GM19035 (cell line): Measurements from ENCODE around the gene MBD3L5.
"Not testable (repeated sequence)": the region's sequence is repeated elsewhere in the genome, so short reads cannot be mapped to it uniquely, and the experiment has no call there.

Experiments
- ATAC-seq: cut with Tn5 transposase; IDR thresholded peaks from one replicate; pipeline ENCODE4 v1.9.1; 2021; ENCODE audit not compliant: unreplicated experiment

The MBD3L5 gene

DNA sequence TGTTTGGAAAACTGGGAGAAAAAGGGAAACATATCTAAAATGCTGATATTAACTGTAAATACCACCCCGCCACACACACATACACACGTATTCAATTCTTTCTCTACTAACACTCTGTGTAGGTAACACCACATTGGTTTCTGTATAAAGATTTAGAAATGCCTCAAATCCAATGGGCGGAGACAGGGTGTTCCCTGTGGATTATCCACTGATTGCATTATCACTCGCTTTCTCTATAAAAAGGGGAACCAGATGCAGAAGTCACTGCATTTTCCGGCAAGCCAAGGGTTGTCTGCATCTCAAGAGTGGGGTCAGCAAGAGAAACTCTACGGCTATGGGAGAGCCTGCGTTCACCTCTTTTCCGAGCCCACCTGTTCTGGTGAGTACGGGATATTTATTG, at the start of gene MBD3L5:
Gene MBD3L5, plus strand, starts transcription at position 301 of the 400 bp plus-strand sequence. Its CDS starts 34 bp downstream, at position 335.
- not testable (repeated sequence) for ATAC-seq

DNA sequence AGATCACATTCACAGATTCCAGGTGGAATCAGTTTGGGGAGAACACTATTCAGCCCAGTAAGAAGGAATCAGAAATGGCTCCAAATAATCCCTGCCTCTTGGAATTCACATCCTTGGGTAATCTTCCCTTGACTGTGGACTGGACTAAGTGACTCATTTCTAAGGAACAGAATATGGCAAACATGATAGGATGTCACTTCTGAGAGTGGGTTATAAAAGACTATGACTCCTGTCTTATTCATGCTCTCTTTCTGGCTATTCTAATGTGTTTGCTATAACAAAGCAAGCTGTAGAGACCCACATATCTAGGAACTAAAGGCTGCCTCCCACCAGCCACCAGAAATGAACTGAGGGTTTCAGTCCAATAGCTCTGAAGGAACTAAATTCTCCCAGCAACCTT, 46.9 kb upstream of the MBD3L5 start:
- no peak for ATAC-seq

DNA sequence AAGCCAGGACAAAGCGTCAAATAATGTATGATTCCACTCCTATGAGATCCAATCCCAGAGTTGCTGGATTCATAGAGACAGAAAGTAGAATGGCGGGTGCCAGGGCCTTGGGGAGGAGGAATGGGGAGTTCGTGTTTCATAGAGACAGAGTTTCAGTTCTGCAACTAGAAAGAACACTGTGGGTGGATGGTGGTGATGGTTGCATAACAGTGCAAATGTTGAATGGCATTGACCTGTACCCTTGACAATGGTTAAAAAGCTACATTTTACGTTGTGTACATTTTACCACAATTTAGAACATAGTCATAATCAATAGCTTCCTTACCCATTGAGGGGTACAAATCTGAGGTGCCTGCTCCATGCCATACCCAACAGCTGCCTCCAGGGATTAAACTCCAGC, 42.5 kb upstream of the MBD3L5 start:
- ATAC-seq: no peak

DNA sequence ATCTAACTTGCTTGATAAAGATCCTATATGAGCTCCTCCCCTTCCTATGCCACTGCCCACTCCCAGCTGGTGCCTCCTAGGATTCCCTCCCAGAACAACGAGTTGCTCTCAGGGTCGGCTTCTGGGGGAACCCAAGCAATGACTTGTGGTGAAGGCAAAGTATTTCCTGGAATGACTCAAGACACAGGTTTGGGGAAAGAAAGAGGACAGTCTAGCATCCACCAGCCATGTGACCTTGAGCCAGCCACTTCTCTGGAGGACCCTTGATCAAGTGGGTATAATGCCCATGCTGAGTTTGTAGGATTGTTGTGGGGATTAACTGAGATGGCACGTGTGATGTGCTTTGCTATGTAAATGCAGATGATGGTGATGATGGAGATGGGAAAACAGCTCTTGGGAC, 42.1 kb upstream of the MBD3L5 start:
- ATAC-seq: no peak

DNA sequence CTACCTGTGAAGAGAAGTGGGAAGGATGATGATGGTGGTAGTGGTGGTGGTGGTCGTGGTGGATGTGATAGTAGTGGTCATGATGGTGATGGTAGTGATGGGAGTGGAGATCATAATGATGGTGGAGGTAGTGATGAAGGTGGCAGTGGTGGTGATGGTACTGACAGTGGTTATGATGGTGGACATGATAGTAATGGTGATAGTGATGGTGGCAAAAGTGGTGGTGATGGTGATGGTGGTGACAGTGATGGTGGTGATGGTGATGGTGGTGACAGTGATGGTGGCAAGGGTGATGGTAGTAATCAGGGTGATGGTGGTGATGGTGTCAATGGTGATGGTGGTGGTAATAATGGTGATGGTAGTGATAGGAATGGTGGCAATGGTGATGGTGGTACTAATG, 35.3 kb upstream of the MBD3L5 start:
- ATAC-seq: no peak

DNA sequence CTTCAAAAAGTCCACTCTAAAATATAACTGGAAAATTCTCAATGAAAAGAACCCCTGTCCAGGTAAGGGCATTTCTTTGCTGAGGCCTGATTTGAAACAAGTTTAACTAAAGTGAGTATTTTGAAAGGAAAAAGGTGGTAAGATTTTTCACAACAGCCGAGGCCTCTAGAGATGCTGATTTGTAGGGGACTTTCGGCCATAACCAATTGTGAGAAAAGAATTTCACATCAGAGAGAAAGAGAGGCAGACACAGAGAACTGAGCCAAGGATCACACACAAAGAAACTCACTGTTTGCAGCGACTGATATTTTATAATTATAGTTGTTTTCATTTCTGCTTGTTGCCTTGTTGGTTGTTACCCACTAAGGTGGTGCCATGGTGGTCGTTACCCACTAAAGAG, 33.6 kb upstream of the MBD3L5 start:
- ATAC-seq: no peak

DNA sequence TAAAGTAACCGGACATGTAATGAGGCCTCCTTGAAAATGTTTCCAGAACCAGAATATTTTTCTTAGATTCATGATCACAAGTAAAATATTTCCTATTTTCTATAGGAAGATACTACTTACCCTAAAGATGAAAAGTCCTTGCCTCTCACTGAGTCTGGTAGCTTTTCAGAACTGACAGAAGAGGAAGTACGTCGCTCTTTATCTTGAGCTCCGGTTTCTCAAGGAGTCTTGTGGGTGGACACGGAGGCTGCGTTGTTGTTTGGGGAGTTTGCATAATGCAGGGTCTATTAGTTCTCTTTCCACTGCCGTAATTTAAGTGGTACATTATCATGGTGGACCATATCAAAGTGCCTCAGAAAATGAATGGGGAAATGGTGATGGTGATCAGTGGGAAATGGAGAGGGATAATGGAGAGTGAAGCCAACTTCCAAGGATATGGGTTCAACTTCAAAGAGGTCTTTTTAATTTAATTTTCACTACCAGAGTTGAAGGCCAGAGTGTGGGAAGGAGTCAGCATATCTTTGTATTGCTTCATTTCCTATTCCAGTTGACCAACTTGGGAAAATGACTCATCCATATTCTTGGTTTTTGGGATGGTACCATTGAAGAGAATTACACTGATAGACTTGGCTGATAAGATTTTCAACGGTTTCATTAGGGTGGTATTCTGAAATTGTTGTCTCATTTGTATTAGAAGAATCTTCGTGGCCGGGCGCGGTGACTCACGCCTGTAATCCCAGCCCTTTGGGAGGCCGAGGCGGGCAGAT, 32.5 kb upstream of the MBD3L5 start:
- no peak for ATAC-seq

DNA sequence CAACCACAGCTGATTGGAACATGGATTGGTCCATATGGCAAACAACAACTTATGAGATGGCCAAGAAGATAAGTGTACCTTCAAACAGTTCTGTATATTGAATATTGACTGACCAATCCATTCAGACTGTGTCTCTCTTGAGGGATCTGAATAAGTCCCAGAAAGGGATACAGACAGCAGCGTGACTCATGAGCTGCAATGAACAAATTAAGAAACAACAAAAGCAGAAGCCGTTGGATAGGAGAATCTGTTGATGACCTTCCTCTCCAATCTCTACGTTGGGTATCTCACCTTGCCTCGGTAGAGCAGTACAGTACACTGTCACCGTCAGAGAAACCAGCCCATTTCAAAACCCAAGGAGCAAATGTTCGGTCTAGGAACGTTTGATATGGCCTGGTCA, 30.4 kb upstream of the MBD3L5 start:
- ATAC-seq: no peak

DNA sequence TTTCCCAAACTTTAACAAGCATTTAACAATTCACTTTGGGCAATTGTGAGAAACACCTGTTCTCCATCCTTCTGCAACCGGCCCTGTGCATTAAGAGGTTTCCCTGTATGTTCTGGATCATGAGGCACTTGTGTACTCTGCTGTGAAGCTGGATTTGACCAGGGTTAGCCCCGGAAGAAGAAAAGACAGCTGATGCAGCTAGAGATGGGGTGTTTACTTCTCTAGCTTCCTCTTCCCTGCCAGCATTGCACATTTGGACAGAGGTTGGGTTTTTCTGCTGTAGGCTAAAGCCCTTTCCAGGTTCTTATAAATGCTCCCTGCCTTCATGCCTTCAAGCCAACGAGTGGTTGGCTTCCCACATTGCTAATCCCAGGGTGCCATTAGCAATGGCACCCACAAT, 30.0 kb upstream of the MBD3L5 start:
- no peak for ATAC-seq

DNA sequence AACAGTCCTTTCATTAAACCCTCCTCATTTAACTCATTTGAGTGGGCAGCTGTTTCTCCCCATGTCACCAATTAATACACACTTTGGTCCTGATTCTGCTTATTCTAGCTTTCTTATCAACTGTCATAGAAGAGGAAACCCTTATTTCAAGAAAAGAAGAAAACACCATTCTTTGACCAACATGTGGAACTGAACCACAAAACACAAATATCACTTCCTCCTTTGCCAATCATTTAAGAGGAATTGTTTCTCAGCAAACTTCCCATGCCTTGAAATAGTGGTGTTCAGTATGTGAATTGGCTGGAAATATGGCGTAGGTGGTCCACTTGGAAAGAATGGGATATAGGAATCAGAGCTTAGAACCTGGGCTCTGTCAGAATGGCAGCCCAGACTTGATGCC, 29.6 kb upstream of the MBD3L5 start:
- no peak for ATAC-seq

DNA sequence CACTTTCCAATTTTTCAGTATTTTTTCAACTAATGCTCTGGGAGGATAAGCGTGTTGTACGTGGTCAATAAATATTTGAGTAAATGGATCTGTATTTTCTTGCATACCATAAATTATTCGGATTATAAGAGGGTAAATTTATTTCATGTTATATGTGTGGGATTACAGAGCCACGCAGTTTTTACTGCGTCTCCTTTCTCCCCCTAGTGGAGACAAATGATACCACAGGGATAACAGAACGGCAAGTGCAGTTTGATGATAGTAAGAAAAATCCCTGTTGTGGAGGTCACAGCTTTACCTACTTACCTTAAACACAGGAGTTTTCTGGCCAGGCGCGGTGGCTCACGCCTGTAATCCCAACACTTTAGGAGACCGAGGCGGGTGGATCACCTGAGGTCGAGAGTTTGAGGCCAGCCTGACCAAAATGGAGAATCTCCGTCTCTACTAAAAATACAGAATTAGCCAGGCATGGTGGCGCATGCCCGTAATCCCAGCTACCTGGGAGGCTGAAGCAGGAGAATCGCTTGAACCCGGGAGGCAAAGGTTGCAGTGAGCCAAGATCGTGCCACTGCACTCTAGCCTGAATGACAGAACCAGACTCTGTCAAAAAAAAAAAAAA, 26.0 kb upstream of the MBD3L5 start:
- no peak for ATAC-seq

DNA sequence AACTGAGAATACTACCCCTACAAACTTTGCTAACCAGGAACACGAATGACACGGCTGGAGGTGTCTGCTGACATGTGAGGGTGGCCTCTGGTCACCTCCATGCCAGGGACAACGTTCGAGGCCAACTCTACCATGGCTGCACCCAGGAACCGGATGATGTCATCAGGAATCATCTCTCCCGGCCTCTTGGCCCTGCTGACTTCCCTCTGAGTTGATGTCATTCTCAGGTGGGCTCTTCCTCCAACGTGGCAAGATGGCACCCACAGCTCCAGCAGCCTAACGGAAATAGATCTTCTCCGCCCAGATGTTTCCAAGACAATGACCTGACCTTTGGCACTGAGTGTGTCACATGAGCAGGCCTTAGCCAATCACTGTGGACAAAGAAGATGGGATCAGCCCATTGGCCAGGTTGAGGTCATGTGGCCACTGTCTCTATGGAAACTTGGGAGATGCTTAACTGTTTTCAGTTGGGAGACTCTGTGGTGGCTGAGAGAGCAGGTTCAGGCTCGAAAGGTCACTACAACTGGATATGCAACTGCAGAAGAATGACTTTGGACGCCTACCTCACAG, 24.2 kb upstream of the MBD3L5 start:
- ATAC-seq: no peak

DNA sequence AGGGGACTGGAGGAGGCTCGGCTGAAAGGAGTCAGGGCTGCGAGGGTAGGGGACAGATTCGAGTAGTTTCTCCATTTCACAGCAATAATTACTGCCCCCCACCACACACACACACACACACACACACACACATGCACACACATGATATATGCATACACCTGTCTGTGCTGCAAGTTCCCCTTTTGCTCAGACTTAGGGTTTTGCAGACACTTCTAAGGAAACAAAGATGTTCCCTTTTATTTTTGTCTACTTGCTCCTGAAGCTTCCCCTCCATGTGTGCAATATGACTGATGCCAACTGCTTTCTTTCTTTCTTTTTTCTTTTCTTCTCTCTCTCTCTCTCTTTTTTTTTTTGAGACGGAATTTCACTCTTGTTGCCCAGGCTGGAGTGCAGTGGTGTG, 22.5 kb upstream of the MBD3L5 start:
- no peak for ATAC-seq

DNA sequence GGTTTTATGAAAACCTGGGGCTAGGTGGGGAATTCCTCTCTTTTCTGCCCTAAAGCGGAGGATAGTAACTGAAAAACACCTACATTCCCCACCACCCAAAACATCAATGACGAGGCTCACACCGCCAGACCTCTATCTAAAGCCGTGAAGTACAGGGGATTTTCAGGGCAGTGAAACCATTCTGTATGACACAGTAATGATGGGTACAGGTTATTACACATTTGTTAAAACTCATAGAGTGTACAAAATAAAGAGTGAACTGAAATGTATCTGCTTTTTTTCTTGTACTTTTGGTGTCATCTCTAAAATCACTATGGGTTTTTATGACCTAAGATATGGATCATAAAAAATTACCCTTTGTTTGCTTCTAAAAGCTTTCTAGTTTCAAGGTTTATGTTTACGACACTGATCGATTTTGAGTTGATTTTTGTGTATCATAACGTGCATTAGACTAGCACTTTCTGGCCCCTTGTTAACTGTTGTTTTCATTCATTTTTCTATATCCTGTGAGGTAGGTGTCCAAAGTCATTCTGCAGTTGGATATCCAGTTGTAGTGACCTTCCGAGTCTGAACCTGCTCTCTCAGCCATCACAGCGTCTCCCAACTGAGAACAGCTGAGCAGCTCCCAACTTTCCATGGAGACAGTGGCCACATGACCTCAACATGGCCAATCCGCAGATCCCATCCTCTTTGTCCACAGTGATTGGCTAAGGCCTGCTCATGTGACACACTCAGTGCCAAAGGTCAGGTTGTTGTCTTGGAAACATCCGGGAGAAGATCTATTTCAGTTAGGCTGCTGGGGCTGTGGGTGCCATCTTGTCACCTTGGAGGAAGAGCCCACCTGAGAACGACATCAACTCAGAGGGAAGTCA, 19.4 kb upstream of the MBD3L5 start:
- no peak for ATAC-seq

DNA sequence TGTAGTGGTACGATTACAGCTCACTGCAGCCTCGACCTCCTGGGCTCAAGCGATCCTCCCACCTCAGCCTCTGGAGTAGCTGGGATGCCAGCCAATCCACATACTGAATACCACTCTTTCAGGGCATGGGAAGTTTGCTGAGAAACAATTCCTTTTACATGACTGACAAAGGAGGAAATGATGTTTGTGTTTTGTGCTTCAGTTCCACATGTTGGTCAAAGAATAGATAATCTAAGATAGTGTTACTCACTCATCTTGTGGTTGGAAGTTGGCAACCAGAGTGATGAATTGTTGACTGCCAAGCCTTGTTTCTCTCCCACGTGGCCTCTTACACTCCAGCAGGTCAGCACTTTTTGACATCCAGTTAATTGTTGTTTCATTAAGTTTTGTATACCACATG, 16.7 kb upstream of the MBD3L5 start:
- ATAC-seq: no peak

DNA sequence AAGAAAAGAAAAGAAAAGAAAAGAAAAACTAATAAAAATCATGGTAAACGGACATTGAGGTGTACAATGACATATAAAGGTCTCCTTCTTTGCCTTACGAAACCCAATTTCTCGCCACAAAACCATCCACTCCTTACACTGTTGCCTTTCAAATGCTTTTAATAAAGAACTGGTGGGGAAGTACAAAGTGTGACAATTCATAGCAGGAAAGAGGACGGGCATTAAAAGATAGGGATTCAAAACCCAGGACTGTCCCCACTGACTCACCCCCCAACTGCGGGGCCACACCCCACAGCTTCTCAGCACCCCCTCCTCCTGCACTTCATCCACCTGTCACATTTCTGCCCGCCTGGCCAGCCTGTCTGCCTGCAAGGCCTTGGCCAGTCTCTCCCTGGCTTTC, 11.6 kb upstream of the MBD3L5 start:
- ATAC-seq: no peak

DNA sequence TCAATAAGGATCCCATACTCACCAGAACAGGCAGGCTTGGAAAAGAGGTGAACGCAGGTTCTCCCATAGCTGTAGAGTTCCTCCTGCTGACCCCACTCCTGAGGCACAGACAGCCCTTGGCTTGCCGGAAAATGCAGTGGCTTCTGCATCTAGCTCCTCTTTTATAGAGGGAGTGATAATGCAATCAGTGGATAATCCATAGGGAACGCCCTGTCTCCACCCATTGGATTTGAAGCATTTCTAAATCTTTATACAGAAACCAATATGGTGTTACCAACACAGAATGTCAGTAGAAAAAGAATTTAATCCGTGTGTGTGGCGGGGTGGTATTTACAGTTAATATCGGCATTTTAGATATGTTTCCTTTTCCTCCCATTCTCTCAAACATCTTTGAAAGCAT, 9.0 kb upstream of the MBD3L5 start, which contains the start of gene MBD3L2B:
Gene MBD3L2B, minus strand, starts transcription at position 101 of the 400 bp plus-strand sequence. Its CDS starts 34 bp downstream, at position 67.
- not testable (repeated sequence) for ATAC-seq

DNA sequence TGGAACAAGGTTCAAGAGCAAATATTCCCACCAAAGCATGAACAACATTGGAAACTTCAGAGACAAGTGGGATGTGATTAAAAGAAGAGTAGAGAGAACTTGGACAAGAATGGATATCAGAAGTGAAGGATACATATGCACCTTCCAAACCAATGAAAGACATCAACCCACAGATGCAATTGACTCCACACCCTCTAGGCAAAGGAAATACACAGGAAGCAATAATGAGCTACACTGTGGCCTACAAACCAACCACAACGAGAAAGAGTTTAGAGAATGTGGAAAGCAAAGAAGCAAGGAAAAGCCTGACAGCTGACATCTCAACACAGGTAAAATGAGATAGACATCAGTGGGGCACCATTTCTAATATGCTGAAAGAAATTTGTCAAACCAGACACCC, 1.6 kb upstream of the MBD3L5 start:
- ATAC-seq: not testable (repeated sequence)

DNA sequence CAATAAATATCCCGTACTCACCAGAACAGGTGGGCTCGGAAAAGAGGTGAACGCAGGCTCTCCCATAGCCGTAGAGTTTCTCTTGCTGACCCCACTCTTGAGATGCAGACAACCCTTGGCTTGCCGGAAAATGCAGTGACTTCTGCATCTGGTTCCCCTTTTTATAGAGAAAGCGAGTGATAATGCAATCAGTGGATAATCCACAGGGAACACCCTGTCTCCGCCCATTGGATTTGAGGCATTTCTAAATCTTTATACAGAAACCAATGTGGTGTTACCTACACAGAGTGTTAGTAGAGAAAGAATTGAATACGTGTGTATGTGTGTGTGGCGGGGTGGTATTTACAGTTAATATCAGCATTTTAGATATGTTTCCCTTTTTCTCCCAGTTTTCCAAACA, 9.7 kb downstream of the MBD3L5 start, which contains the start of gene MBD3L4:
Gene MBD3L4, minus strand, starts transcription at position 101 of the 400 bp plus-strand sequence. Its CDS starts 35 bp downstream, at position 66.
- ATAC-seq: not testable (repeated sequence)

DNA sequence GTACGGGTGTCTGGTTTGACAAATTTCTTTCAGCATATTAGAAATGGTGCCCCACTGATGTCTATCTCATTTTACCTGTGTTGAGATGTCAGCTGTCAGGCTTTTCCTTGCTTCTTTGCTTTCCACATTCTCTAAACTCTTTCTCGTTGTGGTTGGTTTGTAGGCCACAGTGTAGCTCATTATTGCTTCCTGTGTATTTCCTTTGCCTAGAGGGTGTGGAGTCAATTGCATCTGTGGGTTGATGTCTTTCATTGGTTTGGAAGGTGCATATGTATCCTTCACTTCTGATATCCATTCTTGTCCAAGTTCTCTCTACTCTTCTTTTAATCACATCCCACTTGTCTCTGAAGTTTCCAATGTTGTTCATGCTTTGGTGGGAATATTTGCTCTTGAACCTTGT, 11.2 kb downstream of the MBD3L5 start:
- ATAC-seq: not testable (repeated sequence)

DNA sequence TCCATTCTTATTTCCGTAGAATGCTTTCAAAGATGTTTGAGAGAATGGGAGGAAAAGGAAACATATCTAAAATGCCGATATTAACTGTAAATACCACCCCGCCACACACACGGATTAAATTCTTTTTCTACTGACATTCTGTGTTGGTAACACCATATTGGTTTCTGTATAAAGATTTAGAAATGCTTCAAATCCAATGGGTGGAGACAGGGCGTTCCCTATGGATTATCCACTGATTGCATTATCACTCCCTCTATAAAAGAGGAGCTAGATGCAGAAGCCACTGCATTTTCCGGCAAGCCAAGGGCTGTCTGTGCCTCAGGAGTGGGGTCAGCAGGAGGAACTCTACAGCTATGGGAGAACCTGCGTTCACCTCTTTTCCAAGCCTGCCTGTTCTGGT, 18.6 kb downstream of the MBD3L5 start, which contains the start of gene MBD3L2:
Gene MBD3L2, plus strand, starts transcription at position 301 of the 400 bp plus-strand sequence. Its CDS starts 53 bp downstream, at position 354.
- not testable (repeated sequence) for ATAC-seq
